ENCODE data around the gene RPP40.

RPP40 gene

GRCh38 chr6:4950076-4950475 lies 53.8 kb downstream of the RPP40 start (continued):
- TF ChIP-seq ZNF704 (tag by site-specific recombination; IDR thresholded peaks at IDR 0.05) (no peak), ZNF610 (tag by site-specific recombination; IDR thresholded peaks at IDR 0.05; ENCODE audit: borderline replicate concordance) (no peak), MYNN (tag by site-specific recombination; IDR thresholded peaks at IDR 0.05; ENCODE audit: borderline replicate concordance) (no peak)

- Histone ChIP-seq H3K36me3 (ENCODE audit: control insufficient read depth in 2 of 2, insufficient read depth in 1 of 2, low read length in 2 of 2) (peaks cover 8 to 35% of the 10 kb centered on the region in 2 experiments; a peak in 2 of 3 replicates), H3K27ac (ENCODE audit: extremely low read depth, low read depth, low read length) (no peak overlapping the region)
- CTCF ChIA-PET = interaction anchor here (0.9 kb wide), 1 partner anchor 8 kb away, joined by 3 read pairs; no protein-coding TSS in a partner anchor
Observed at GRCh38 chr6:4948781-4949450, 54.9 kb downstream of the RPP40 start.

More at GRCh38 chr6:4948781-4949450, 54.9 kb downstream of the RPP40 start:
- H3K4me1 ChIP-seq (ENCODE audit: control insufficient read depth, insufficient read depth, low read length) = no peaks in the 10 kb centered on the region
- H3K9me3 ChIP-seq (ENCODE audit: control insufficient read depth, insufficient read depth, low read depth, low read length) = no peaks in the 10 kb centered on the region
- TF ChIP-seq ZNF623 (tag by site-specific recombination; IDR thresholded peaks at IDR 0.05) = no peak
- TF ChIP-seq ZFP69B (tag by site-specific recombination; IDR thresholded peaks at IDR 0.05) = no peak
- no peak for TF ChIP-seq TRIM28 (IDR thresholded peaks at IDR 0.05; ENCODE audit: borderline replicate concordance, low read length)
- no peak for TF ChIP-seq ZBTB21 (tag by site-specific recombination; IDR thresholded peaks at IDR 0.05)
- no peak for TF ChIP-seq ZNF510 (tag by site-specific recombination; IDR thresholded peaks at IDR 0.05; ENCODE audit: insufficient replicate concordance)
- TF ChIP-seq ZNF677 (tag by site-specific recombination; IDR thresholded peaks at IDR 0.05) = no peak
- no peak for TF ChIP-seq ZNF518A (tag by site-specific recombination; conservative IDR thresholded peaks at IDR 0.05; ENCODE audit: low read depth)
- no peak for TF ChIP-seq ZIC2 (tag by site-specific recombination; IDR thresholded peaks at IDR 0.05)
- no peak for TF ChIP-seq ZSCAN4 (tag by site-specific recombination; IDR thresholded peaks at IDR 0.05)
- TF ChIP-seq MYNN (tag by site-specific recombination; IDR thresholded peaks at IDR 0.05; ENCODE audit: borderline replicate concordance) = no peak
- TF ChIP-seq ZNF621 (tag by site-specific recombination; IDR thresholded peaks at IDR 0.05) = no peak
- TF ChIP-seq ZNF169 (tag by site-specific recombination; IDR thresholded peaks at IDR 0.05) = no peak
- no peak for TF ChIP-seq WT1 (tag by site-specific recombination; IDR thresholded peaks at IDR 0.05)
- no peak for TF ChIP-seq ZNF211 (tag by site-specific recombination; IDR thresholded peaks at IDR 0.05; ENCODE audit: low read depth)
- TF ChIP-seq IKZF3 (tag by site-specific recombination; IDR thresholded peaks at IDR 0.05) = no peak
- TF ChIP-seq ZBTB6 (tag by site-specific recombination; IDR thresholded peaks at IDR 0.05) = no peak
- no peak for TF ChIP-seq PBX3 (CRISPR knock-in tag; IDR thresholded peaks at IDR 0.05)
- TF ChIP-seq ZNF704 (tag by site-specific recombination; IDR thresholded peaks at IDR 0.05) = no peak
- no peak for TF ChIP-seq ZNF670 (tag by site-specific recombination; IDR thresholded peaks at IDR 0.05; ENCODE audit: low read depth)
- H3K4me3 ChIP-seq (ENCODE audit: low read depth, low read length) = no peak overlapping the region
- POLR2A ChIA-PET = no interaction called here
